ENCODE data around the gene PDSS1. TPM values are rescaled to one million over a fixed set of nuclear protein-coding genes. Genes with fewer than 3 reads are reported as not detected.

Gene PDSS1
- total RNA-seq, 1 experiment from 2014 or later: 15.4 TPM

DNA sequence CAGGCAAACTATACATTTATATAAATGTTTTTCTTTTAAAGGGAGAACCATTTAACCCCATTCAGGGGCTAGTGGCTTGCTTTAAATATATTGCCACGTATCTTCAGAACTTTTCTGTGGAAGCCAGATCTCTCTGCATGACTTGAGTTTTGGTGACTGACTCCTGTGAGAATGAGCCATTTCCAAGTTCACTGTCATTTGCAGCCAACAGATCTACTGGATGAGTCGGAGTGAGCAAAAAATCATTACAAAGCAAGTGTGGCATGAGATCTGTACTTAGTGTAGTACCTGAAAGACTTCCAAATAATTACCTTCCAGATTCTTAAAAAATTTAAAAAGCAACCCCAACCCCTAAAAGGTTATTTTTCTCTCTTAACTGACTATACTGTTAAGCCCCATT, 45.6 kb downstream of the PDSS1 start:
- Mint-ChIP-seq H3K36me3 (ENCODE audit: insufficient read depth, unreplicated experiment) (peaks cover 57% of the 10 kb centered on the region), H3K27ac (ENCODE audit: unreplicated experiment) (no peak overlapping the region), H3K9me3 (ENCODE audit: low read depth, unreplicated experiment) (no peaks in the 10 kb centered on the region), H3K4me1 (ENCODE audit: low read depth, unreplicated experiment) (no peaks in the 10 kb centered on the region), H3K27me3 (ENCODE audit: unreplicated experiment) (no peaks in the 10 kb centered on the region), H3K4me3 (ENCODE audit: low read depth, unreplicated experiment) (no peak overlapping the region)
- no TSS peak for BruUV-seq (replicated peaks)
- CTCF ChIA-PET: no interaction called here
- intact Hi-C loops (cut with micrococcal nuclease; ENCODE audit: unreplicated experiment): no loop called here
- TF ChIP-seq CTCF (IDR thresholded peaks at IDR 0.05; ENCODE audit: unreplicated experiment): no peak
- no peak for DNase-seq

DNA sequence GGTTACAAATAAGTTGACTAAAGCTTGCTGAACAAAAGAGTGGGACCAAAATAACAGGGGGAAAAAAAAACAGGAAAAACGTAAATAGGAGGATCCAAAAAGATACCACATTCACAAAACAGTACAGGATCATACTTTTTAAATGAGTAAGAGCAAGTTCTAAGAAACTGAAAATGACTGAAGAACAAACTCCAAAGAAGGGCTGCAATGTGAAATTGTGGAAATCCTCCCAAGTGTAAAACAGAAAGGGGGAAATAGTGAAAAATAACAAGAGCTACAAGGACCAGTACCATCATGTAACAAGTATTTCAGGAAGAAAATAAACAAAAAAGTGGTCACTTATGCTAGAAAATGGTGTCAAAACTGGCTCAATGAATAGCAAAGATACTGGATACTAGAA, 46.3 kb downstream of the PDSS1 start:
- CTCF ChIA-PET: interaction anchor here (0.6 kb wide), 1 partner anchor 127 kb away, joined by 3 read pairs; no protein-coding TSS in a partner anchor
- intact Hi-C loops (cut with micrococcal nuclease; ENCODE audit: unreplicated experiment): no loop called here
- no peaks in the 10 kb centered on the region for H3K9me3 Mint-ChIP-seq (ENCODE audit: low read depth, unreplicated experiment)
- BruUV-seq (replicated peaks): no TSS peak
- H3K27me3 Mint-ChIP-seq (ENCODE audit: unreplicated experiment): no peaks in the 10 kb centered on the region
- H3K4me3 Mint-ChIP-seq (ENCODE audit: low read depth, unreplicated experiment): no peak overlapping the region
- no peak overlapping the region for H3K27ac Mint-ChIP-seq (ENCODE audit: unreplicated experiment)
- no peak for DNase-seq
- H3K4me1 Mint-ChIP-seq (ENCODE audit: low read depth, unreplicated experiment): no peaks in the 10 kb centered on the region
- no peak for TF ChIP-seq CTCF (IDR thresholded peaks at IDR 0.05; ENCODE audit: unreplicated experiment)
- H3K36me3 Mint-ChIP-seq (ENCODE audit: insufficient read depth, unreplicated experiment): peaks cover 52% of the 10 kb centered on the region

DNA sequence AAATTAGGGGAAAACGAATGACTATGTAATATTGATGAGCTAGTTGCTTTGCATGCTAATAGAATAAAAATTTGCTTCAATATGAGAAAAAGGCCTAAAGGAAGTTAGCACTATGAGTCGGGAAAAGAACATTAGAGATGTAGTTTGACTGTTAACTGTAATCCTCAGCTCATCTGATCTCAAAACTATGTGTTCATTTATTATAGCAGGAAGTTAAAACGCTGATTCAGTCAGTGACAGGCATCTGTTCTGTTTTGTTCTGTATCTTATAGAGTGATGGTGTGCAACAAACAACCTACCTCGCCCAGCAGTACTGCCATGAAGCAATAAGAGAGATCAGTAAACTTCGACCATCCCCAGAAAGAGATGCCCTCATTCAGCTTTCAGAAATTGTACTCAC, 48.6 kb downstream of the PDSS1 start:
- Mint-ChIP-seq H3K36me3 (ENCODE audit: insufficient read depth, unreplicated experiment) (peaks cover 43% of the 10 kb centered on the region), H3K27me3 (ENCODE audit: unreplicated experiment) (no peaks in the 10 kb centered on the region), H3K27ac (ENCODE audit: unreplicated experiment) (no peak overlapping the region), H3K4me1 (ENCODE audit: low read depth, unreplicated experiment) (no peaks in the 10 kb centered on the region), H3K4me3 (ENCODE audit: low read depth, unreplicated experiment) (no peak overlapping the region), H3K9me3 (ENCODE audit: low read depth, unreplicated experiment) (no peaks in the 10 kb centered on the region)
- no peak for DNase-seq
- intact Hi-C loops (cut with micrococcal nuclease; ENCODE audit: unreplicated experiment): no loop called here
- no TSS peak for BruUV-seq (replicated peaks)
- no peak for TF ChIP-seq CTCF (IDR thresholded peaks at IDR 0.05; ENCODE audit: unreplicated experiment)
- CTCF ChIA-PET: no interaction called here

DNA sequence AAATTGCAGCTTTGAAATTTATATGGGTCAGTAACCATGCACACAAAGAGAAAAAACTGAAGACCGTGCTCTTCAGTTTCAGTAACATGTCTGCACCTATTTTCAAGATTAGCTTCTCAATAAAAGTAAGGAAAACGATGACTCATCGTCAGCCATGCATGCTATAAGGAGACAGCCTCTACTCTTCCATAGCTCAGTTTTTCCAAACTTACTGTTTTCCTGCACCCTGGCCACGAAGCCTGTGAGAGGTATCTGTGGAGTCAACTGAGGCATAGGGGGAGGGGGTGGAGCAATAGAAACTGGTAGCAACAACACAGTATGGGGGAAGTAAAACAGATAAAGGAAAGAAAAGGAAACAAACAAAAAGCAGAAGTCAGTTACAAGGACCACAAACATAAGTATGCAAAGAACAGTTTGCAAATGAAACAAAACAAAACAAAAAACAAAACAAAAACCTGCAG, 58.0 kb downstream of the PDSS1 start:
- Mint-ChIP-seq H3K4me3 (ENCODE audit: low read depth, unreplicated experiment) (no peak overlapping the region), H3K27ac (ENCODE audit: unreplicated experiment) (peak overlapping the region; percentile 32), H3K9me3 (ENCODE audit: low read depth, unreplicated experiment) (no peaks in the 10 kb centered on the region), H3K36me3 (ENCODE audit: insufficient read depth, unreplicated experiment) (peaks cover 17% of the 10 kb centered on the region), H3K4me1 (ENCODE audit: low read depth, unreplicated experiment) (peaks cover 8% of the 10 kb centered on the region), H3K27me3 (ENCODE audit: unreplicated experiment) (no peaks in the 10 kb centered on the region)
- DNase-seq: no peak
- intact Hi-C loops (cut with micrococcal nuclease; ENCODE audit: unreplicated experiment): no loop called here
- CTCF ChIA-PET: interaction anchor here (1.0 to 1.1 kb wide), 2 partner anchors 26 to 124 kb away, joined by 3 read pairs; no protein-coding TSS in a partner anchor
- TF ChIP-seq CTCF (IDR thresholded peaks at IDR 0.05; ENCODE audit: unreplicated experiment): no peak
- no TSS peak for BruUV-seq (replicated peaks)

Data from Calu3 (cell line).